Stimulated activated CD4-positive, alpha-beta T cell treated with anti-CD3 and anti-CD28 coated beads, Interleukin-15, amount 100 ng/mL, for 48 hours (primary cell): Measurements from ENCODE around the gene INSC.

Experiments
- DNase-seq, 2 donors: peaks; one replicate each; pipeline ENCODE4 v3.0.0-alpha.2; 2020; ENCODE audit warnings: low read depth in 2 of 2

Gene INSC

GRCh38 chr11:15216678-15217077 is 102.0 kb downstream of the INSC start:
- no peak for DNase-seq

- DNase-seq: no peak
Measured at GRCh38 chr11:15217416-15217815, 102.7 kb downstream of the INSC start.

DNA sequence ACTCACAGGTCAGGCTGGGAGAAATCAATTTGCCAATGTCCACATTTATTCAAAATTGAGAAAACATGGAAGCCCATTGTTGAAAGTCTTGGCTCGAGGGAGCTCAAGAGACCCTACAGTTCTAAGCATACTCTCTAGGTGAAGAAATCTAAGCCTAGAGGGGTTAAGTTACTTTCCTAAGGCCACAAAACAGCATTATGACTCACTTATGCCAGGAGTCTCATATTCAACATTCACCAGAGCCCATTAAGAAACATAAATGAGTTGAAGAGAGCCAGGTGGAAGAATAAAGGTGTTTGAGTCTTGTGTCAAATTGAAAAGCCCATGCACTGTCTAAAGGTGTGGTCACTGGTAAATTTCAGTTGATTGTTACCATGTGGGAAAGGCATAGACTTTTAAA is 108.1 kb downstream of the INSC start:
- no peak for DNase-seq

DNA sequence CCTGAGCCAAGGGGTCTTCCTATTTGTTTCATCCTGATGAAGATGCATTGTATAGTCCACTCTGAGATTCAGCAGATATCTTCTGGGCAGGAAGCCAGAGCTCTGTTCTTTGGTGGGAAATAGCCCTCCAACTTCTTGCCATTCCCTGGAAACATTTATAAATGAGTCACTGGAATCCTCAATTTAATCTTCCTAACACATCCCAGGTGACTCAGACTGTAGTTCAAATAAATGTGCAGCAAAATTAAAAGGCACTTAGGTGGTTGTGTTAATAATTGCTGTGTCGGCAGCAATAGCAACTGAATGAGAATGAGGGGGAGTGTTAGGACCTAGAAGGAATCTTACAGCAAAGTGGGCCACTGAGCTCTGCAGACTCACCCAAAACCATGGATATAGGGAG is 108.6 kb downstream of the INSC start:
- DNase-seq: no peak

DNA sequence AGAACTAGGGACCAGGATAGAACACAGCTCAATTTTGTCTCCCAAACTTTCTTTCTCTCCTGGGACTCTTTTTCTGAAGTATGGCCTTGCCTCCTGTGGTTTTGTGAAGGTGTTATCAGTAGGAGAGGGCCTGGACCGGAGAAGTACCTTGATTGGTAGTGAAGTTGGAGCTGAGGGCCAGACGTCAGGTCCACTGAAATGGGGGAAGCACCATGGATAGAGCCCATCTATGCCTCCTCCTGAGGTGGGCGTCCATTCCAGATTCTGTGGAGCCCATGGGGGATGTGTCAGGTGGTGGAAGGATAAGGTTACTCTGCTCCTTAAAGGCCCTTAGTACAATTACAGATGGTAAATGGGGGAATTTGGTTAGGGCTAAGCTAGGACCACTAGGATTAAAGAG is 109.7 kb downstream of the INSC start:
- DNase-seq: no peak

GRCh38 chr11:15227011-15227410 is 112.3 kb downstream of the INSC start:
- no peak for DNase-seq

GRCh38 chr11:15228331-15228849 is 113.7 kb downstream of the INSC start:
- DNase-seq: no peak

GRCh38 chr11:15229069-15229468 is 114.3 kb downstream of the INSC start:
- no peak for DNase-seq

DNA sequence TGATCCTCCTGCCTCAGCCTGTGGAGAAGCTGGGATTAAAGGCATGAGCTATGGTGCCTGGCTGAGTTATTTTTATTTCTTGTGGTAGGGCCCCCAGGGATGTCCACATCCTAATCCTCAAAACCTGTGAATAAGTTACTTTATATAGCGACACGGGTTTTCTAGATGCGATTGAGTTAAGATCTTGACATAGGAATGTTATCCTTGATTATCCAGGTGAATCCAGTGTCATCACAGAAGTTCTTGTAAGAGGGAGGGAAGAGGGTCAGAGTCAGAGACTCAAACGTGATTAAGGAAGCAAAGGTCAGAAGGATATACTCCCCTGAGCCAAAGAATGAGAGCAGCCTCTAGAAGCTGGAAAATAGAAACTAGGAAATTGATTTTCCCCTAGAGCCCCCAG is 117.8 kb downstream of the INSC start:
- no peak for DNase-seq

DNA sequence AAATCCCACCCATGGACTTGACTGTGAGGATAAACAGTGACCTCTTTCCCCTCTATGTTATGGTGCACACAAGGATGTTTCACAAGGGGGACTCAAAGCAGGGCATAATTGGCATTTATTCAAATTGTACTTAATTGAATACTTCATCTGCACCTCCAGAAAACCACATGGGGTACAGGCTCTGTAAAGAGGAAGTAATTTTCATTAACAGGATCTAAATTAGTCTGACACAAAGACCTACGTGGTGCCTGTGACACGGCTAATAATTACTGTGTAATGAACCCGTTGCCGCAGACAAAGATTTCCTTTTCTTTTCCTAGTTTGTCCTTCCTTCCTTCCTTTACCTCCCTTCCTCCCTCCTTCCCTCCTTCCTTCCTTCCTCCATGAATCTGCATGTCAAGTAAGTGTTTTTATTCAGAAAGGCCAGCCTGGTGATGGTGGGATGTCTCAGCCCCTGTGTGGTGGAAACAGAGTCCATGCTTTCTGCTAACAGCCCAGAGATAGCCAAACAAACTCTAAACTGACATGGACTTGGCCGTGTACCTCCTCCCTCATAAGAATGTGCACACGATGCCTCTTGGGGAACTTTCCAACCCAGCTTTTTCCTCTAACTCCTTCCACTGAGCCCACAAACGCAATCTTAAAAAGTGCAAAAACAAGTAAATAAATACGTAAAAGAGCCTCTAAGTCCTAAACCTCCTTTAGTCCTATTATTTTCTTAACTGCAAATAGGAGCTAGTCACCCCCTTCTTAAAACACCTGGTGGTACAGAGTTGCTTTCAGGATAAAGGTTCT is 118.8 kb downstream of the INSC start:
- DNase-seq: no peak

DNA sequence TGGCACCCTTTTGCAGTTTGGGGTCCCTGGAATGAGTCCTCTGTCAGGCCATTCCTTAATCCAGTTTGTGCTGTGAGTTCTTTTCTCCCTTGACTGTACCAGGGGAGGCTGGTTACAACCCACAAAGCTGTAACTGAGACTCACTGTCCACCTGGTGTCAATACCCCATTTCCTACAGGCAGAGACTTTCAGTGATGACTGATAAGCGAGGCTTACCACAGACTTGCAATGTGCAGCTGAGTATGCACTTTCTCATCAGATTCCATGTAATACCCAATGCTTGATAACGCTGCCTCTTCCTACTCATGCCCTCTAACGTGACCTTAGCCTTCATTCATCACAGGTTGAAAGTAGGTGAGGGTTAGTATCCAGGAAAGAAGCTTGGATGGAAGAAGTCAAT is 120.1 kb downstream of the INSC start:
- no peak for DNase-seq

DNA sequence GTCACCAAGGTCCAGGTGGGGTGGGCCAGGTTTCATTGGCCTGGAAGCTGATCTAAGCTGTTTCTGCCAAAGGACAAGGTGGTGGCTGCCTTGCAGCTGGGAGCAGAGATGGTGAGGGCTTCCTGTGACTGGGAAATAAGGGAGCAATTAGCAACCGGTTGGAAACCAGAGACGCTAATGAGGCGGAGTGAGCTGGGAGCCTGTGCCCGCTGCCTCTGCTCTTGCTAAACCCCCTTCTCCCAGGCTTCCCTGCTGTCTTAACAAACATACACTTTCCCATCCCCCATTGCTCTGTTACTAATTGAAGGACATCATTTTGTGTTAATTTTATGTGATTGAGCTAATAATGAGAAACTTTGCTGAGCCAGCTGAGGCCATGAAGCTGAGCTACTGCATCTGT is 121.8 kb downstream of the INSC start:
- no peak for DNase-seq

DNA sequence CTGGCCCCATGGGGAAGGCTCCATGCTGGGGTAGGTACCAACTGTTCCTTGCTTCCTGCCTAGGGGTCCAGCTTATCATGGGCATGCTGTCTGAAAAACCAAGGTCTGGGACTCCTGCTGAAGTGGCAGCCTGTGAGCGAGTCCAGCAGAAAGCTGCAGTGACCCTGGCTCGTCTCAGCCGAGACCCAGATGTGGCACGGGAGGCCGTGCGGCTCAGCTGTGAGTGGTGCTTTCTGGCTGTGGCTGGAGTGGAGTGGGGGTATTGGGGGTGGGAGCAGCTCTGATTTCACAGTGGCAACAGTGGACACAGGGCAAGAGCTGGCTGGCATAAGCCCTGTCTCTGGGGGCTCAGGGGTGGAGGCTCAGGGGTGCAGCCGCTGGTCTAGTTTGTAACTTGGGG is 124.1 kb downstream of the INSC start:
- DNase-seq: no peak

DNA sequence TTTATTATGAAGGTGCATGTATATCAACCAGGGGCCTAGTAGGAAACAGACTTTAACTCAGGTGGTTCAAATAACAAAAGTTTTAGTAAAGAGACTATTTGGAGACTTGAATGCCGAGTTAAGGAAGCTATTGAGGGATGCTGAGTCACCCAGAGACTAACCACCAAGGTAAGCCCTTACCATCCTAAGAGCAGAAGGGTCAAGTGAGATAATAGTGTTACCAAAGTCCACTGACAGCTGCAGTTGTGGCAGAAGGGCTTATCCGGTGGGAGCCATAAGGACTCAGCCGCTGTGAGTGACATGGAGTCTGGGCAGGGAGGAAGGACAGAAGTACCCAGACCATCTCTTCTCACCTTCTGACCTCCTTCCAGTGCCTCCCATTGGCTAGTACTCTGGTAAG is 134.0 kb downstream of the INSC start:
- no peak for DNase-seq

- no peak for DNase-seq
Measured at GRCh38 chr11:15258433-15259165, 143.9 kb downstream of the INSC start.

- no peak for DNase-seq
Measured at GRCh38 chr11:15266999-15267398, 152.3 kb downstream of the INSC start.

GRCh38 chr11:15268598-15268997 is 153.9 kb downstream of the INSC start:
- no peak for DNase-seq

GRCh38 chr11:15275141-15275540 is 160.4 kb downstream of the INSC start:
- DNase-seq: no peak

DNA sequence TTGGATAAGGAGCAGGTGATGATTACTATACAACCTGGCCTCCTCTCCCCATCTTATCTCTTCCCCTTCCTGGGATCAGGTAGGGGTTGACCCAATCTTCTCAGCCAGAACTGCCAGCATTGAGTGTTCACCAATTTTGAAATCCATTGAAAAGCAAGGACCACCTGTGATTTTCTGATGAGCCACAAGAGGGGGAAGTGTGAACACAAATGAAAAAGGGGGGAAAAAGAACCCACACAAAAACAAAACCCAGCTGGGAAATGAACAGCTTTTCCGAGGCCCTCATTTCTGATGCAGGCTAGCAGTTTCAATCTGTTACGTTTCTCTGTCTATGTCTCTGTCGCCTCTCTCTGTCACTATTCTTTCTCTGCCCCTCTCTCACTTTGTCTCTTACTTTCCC is 161.9 kb downstream of the INSC start:
- no peak for DNase-seq

DNA sequence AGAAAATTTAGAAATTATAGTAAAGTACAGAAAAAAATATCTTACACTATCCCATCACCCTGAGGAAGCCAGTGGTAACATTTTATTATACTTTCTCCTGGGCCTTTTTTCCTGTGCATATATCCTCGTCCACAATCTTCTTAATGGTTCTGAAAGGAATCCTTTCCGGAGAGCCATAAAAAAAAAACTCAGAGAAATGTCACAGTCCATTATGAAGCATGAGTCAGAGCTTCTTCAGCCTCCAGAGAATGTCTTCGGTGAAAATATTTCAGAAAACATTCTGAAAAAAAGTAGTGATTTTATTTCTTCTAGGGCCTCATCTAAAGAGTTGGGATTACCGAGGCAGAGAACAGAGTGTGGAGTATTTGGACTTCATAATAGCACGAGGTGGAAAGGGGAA is 163.4 kb downstream of the INSC start:
- no peak for DNase-seq

GRCh38 chr11:15280393-15280792 is 165.7 kb downstream of the INSC start:
- no peak for DNase-seq

- no peak for DNase-seq
Measured at GRCh38 chr11:15282754-15283153, 168.0 kb downstream of the INSC start.

DNA sequence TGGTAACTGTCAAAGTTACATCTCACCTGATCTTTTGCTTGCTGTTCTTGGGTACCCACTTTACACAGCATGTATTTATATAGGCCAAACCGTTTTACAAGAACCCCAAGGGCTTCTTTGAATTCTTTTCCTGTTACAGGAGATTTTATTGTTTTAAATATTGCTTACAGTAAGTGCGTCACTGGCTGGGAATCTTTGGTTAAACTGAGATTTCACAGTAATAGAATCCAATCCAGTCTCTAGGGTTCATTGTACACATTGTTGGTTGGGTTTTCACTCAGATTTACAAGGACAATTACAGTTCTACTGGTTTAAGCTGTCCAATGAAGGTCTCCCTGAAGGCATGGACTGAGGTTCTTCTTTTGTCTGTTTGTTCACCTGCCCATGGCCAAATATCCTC is 171.7 kb downstream of the INSC start:
- DNase-seq: no peak
